ENCODE data around the gene CSH1.

- TF ChIP-seq CTCF (IDR thresholded peaks at IDR 0.05) (no peak), EZH2 (IDR thresholded peaks at IDR 0.05) (no peak)
Observed at GRCh38 chr17:63916566-63917185, 20.3 kb upstream of the CSH1 start.

Data from neural progenitor cell (in vitro differentiated cells).